ENCODE measurements around the gene CDCA8.

The CDCA8 gene

DNA sequence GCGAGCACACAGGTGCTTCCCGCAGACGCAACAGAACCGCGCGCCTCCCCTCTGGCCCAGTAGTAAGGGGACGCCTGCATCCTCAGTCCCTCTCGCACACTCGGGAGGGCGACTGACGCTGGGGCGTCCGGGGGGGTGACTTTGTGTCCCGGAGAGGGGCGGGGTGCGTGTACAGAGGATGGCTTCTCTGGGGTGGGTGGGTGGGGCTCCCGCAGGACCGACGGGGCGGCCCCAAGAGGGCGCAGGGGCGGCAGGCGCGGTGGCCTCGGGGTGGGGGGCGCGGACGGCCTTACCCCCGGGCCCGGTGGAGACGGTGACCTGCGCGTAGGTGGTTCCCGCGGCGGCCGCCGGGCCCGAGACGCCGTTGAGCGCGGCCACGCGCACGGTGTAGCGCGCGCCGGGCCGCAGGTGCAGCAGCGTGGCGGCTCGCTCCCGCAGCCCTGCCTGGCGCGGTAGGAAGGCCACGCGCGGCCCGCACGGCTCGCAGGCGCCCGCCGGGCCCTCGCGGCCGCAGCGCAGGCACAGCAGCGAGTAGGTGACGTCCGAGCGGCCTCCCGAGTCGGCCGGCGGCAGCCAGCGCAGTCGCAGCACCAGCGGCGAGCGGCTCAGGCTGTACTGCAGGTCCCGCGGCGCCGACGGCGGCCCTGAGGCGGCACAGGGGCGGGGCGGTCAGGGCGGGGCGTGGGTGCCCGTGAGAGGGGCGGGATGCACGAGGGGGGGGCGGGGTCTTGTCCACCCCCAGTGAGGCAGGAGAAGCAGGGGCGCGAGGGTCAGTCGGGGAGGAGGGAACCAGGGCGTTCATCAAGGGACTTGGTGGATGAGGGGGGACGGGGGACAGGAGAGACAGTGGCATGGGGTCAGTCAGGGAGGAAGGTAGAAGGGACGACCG, 60.5 kb downstream of the CDCA8 start:
- no peak for DNase-seq (ENCODE audit: low read depth)

GRCh38 chr1:37753473-37754321, 61.4 kb downstream of the CDCA8 start:
- TF ChIP-seq, protein P1, sequence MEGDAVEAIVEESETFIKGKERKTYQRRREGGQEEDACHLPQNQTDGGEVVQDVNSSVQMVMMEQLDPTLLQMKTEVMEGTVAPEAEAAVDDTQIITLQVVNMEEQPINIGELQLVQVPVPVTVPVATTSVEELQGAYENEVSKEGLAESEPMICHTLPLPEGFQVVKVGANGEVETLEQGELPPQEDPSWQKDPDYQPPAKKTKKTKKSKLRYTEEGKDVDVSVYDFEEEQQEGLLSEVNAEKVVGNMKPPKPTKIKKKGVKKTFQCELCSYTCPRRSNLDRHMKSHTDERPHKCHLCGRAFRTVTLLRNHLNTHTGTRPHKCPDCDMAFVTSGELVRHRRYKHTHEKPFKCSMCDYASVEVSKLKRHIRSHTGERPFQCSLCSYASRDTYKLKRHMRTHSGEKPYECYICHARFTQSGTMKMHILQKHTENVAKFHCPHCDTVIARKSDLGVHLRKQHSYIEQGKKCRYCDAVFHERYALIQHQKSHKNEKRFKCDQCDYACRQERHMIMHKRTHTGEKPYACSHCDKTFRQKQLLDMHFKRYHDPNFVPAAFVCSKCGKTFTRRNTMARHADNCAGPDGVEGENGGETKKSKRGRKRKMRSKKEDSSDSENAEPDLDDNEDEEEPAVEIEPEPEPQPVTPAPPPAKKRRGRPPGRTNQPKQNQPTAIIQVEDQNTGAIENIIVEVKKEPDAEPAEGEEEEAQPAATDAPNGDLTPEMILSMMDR (IDR thresholded peaks at IDR 0.05; ENCODE audit: control insufficient read depth, insufficient read depth, low read depth, low read length, missing control alignments), result no peak
- DNase-seq (ENCODE audit: low read depth), result no peak
- no peak overlapping the region for H3K4me3 ChIP-seq (ENCODE audit: control insufficient read depth, low read depth, low read length)

More for the DNA sequence above, 60.5 kb downstream of the CDCA8 start:
- no peak overlapping the region for H3K4me3 ChIP-seq (ENCODE audit: control insufficient read depth, low read depth, low read length)
- TF ChIP-seq, protein P1 (IDR thresholded peaks at IDR 0.05; ENCODE audit: control insufficient read depth, insufficient read depth, low read depth, low read length, missing control alignments), result no peak

GRCh38 chr1:37755290-37755689, 63.0 kb downstream of the CDCA8 start:
- TF ChIP-seq, protein P1 (IDR thresholded peaks at IDR 0.05; ENCODE audit: control insufficient read depth, insufficient read depth, low read depth, low read length, missing control alignments), result no peak
- no peak overlapping the region for H3K4me3 ChIP-seq (ENCODE audit: control insufficient read depth, low read depth, low read length)
- DNase-seq (ENCODE audit: low read depth), result no peak

DNA sequence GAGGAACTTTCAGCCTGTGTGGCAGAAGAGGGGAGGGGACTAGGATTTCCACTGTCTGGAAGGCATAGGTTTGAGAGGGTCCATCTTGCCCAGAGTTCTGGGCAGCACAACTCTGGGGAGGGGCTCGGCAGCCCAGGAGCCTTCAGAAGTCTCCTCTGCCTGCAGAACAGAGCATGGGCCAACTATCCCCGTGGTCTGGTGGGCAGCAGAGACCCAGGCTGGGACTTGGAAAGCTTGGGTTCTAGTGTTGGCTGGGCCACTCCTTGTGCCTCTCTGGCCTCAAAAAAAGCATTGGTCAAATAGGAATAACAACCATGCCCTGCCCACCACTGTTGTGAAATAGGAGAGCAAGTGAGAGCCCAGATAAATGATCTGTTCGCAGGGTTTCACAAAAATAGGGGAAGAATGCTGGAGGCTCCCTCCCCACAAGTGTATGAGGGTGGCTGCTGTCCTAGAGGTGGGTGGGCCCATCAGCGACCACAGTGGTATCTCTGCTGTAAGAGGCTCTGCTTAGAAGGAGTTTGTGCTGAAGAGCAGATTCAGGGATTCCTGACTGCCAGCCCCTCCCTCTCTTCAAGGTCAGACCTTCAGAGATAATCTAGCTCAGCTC, 63.7 kb downstream of the CDCA8 start:
- TF ChIP-seq, protein P1 (IDR thresholded peaks at IDR 0.05; ENCODE audit: control insufficient read depth, insufficient read depth, low read depth, low read length, missing control alignments), result no peak
- no peak overlapping the region for H3K4me3 ChIP-seq (ENCODE audit: control insufficient read depth, low read depth, low read length)
- no peak for DNase-seq (ENCODE audit: low read depth)
